Measurements from ENCODE around the gene LGALS14.
"Not testable (repeated sequence)": the region's sequence is repeated elsewhere in the genome, so short reads cannot be mapped to it uniquely, and the experiment has no call there.

The LGALS14 gene

DNA sequence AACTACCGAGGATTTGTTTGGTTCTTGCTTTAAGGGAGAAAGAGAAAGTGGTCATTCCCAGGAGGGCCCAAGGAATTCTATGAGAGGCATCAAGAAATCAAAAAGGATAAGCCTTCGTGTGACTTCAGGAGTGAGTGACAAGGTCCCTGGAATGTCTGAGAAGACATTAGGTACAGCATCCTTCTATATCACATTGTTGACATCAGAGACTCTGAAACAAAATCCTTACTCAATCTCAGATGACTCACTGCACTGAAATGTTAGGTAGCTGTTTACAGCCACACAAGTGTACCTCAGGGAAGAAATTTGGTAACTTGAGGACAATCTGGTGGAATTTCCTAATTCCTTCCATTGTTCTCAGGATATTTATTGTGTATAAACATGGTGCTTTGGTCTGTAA lies 7.9 kb upstream of the LGALS14 start:
- no peak for DNase-seq (ENCODE audit: low spot score)

DNA sequence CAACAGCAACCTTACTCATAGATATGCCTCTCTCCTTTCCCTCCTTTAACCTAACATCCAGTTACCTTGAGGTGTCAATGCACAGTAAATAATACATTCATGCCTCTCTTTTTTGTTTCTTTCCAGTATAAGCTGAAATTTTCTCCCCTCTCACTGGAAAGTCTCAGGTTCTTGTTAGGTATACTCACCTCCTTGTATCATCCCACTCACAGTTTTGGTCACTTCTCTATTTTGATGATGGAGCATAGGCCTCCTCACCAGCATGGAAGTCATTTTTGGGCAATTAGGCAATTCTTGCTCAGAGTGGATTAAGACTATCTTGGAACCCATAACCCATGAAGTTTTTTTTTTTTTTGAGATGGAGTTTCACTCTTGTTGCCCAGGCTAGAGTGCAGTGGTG lies 5.7 kb upstream of the LGALS14 start:
- DNase-seq (ENCODE audit: low spot score): no peak

DNA sequence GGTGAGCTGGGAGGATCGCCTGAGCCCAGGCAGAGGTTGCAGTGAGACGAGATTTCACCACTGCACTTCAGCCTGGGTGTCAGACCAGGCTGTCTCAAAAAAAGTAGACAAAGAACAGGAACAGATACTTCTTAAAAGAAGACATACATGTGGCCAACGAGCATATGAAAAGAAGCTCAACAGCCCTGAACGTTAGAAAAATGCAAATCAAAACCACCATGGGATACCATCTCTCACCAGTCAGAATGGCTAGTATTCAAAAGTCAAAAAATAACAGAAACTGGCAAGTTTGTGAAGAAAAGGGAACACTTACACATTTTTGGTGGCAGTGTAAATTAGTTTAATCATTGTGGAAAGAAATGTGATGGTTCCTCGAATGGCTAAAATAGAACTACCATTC lies 3.0 kb upstream of the LGALS14 start:
- no peak for DNase-seq (ENCODE audit: low spot score)

DNA sequence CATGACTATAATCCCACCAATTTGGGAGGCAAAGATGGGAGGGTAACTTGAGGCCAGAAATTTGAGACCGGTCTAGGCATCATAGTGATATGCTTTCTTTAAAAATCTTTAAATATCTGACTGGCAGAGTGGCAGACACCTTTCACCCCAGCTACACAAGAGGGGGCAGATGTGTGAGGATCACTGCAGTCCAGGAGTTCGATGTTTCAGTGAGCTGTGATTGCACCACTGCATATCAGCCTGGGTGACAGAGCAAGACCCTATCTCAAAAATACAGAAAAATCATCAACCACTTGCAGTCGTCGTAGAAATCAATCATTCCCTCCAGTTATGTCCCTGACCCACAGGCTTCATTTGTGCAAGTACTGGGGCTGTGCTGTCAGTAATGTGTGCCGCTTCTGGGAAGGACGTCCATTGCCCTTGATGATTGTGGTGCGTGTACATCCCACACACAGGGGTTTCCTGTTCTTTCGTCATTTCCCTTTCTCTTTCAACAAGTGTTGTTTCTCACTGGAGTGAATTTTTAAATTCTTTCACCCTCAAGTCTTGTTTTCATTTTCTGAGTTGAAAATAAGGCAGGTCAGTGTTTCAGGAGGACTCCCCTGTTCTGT lies 1.4 kb downstream of the LGALS14 start:
- DNase-seq (ENCODE audit: low spot score): no peak

DNA sequence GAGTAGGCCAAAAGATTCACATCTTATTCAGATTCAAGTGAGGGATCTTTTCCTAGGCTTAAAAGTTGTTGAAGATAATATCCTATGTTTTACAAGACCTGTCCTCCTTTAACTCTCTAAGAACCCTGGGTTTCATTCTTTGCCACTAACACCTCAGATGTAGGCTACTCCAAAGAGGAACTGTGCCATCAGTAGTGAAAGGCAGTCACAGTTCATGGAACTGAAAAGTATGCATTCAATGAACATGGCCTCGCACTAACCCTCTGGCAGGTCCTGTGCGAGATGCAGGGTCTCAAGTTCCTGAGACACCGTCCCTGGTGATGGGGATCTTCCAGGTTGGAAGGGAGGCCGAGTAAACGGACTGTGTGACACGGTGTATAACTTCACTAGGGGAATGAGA lies 4.3 kb downstream of the LGALS14 start:
- no peak for DNase-seq (ENCODE audit: low spot score)

DNA sequence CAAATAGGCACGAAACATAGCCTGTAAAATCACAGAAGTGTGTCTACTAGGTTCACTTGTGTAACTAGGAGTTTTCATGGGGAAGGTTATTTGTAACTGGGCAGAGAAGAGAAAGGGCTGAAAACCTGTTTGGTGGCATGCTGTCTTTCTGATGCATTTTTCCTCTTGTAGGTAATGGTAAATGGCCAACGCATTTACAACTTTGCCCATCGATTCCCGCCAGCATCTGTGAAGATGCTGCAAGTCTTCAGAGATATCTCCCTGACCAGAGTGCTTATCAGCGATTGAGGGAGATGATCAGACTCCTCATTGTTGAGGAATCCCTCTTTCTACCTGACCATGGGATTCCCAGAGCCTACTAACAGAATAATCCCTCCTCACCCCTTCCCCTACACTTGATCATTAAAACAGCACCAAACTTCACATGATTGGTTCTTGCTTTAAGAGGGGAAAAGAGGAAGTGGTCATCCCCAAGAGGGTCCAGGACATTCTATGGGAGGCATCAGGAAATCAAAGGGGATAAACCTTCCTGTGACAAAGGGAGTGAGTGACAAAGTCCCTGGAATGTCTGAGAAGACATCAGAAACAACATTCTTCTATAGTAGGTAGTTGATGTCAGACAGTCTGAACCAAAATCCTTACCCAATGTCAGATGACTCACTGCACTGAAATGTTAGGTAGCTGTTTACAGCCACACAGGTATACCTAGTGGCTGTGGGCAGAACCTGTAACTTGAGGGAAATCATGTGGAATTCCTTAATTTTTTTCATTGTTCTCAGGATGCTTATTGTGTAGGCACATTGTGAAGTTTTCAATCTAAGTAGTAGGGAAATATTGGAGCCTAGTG lies 5.0 kb downstream of the LGALS14 start:
- DNase-seq (ENCODE audit: low spot score): no peak

DNA sequence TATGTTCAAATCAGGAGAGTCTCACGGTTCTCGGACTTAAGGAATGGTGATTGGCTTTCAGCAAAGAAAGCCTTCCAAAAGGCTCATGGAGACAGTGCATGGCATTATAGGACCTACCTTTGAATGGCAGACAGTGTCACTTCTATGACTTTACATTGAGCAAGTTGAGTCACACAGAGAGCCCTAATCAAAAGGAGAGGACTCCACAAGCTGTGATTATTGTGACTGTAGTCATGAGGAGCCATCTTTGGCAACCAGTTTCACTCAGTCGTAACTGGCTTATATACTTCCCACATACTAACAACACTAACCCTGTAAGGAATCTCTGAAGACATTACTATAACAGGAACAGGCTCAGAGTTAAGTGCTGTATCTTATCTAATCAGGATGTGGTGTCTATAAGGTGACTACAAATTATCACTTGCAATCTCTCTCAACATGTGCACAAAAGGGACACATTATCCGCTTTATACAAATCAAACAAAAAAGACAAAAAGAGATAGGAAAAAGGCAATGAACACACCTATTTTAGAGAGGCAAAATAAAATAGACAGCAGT lies 6.1 kb downstream of the LGALS14 start:
- DNase-seq (ENCODE audit: low spot score): no peak

DNA sequence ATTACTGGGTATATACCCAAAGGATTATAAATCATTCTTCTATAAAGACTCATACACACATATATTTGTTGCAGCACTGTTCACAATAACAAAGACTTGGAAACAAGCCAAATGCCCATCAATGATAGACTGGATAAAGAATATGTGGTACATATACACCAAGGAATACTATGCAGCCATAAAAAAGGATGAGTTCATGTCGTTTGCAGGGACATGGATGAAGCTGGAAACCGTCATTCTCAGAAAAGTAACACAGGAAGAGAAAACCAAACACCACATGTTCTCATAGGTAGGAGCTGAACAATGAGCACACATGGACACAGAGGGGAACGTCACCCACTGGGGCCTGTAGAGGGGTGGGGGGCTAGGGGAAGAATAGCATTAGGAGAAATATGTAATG lies 15.9 kb downstream of the LGALS14 start:
- not testable (repeated sequence) for DNase-seq (ENCODE audit: low spot score)

DNA sequence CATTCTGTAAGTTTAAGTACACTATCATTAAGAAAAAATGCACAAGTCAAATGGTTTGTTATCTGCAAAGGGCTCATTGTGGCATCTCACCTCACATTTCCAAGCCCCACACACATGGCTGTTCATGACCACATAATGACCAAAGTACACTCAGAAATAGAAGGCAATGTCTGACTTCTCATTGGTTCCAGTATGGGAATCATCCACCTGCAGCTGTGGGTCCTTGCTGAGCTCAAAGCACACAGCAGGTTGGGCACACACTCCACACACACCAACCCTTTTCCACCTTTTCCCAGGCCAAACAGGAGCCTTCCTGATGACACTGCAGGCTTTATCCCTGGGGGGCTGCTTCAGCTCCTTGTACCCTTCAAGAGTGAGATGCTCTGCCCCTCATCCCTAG lies 21.7 kb downstream of the LGALS14 start:
- DNase-seq (ENCODE audit: low spot score): no peak

DNA sequence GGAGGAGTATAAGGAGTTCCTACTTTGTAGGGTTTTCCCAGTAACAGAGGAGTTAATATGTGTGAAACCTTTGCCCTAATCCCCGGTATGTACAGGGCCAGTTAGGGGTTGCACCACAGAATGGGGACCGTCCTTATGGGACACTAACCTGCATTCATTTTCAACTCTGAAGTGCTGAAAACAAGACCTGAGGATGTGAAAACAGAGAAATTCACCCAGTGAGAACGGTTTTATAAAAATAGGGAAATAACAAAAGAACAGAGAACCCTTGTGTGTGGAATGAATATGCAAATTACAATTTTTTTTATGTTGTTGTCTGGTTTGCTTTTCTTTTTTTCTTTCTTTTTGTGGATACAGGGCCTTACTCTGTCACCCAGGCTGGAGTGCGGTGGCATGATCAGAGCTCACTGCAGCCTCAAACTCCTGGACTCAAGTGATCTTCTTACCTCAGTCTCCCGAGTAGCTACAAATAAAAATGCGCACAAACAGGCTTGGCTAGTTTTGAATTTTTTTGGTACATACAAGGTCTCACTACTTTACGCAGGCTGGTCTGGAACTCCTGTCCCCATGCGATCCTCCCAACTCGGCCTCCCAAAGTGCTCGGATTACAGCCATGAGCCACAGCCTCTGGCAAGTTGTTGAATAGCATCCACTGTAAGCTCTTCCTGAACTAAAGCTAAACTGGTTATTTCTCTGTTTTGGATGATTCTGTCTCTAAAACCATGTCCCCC lies 23.0 kb downstream of the LGALS14 start:
- DNase-seq (ENCODE audit: low spot score): no peak

DNA sequence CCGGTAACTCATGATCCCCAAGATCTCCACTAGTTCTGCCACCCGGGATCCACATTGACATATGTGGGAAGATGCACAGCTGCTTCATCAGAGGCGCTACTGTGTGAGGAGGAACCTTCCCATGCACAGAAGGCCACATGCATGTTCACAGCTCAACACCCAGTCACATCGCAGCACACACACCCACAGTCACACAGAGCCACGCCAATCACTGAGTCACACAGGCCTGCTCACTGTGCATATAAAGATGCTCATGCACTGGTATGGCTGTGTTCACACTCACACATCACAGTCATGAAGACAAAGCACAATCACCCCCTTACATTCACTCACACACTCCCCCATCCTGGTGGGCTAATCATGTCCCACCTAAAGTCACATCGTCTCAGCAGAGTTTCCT lies 23.8 kb downstream of the LGALS14 start:
- no peak for DNase-seq (ENCODE audit: low spot score)

DNA sequence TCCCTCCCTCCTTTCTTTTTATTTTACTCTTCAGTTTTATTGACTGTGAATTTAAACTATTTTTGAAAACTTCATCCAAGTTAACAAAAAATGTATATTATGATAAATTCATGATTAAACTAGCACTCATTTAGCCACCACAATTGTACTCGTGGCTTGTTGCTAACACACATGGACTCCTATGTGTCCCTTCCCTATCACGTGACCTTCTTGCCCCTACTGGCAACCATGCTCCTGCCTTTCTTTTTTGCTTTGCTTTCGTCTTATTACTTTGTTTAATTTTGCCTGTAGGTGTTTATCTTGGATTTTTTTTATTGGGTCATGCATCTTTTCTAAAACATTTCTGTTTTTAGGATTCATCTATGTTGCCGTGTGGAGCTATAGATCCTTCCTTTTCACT lies 25.3 kb downstream of the LGALS14 start:
- DNase-seq (ENCODE audit: low spot score): no peak

DNA sequence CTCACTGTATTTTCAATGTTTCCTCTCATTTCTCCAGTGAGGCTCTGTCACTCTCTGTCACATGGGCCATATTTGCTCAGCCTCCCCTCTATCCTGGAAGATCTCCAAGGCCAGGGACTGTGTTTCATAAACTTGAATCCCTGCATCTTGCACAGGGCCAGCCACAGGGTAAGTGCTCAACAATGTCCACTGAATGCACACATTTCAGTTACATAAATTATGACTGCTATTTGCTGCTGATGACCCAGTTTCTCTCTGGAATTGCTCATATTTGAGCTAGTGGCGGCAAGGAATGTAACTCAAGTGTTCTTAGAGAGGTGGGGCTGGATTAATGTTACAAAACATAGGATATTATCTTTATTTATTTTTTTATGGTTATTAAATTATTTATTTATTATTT lies 27.4 kb downstream of the LGALS14 start:
- DNase-seq (ENCODE audit: low spot score): no peak

DNA sequence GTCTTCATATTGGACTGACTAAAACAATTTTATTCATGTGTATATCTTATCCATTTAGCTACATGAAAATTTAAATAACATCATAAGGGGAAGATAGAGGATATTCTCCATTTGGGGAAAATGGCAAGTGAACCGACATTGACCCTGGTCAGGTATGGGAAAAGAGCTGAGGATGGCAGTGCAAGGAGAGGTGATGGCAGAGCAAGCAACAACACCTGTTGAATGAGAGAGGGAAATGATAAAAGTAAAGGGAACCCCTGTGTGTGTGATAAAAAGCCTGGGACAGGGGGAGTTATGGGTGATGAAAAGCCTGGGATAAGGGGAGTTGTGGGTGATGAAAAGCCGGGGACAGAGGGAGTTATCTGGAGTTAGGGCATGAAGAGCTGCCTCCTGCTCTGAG lies 29.6 kb downstream of the LGALS14 start:
- DNase-seq (ENCODE audit: low spot score): no peak

DNA sequence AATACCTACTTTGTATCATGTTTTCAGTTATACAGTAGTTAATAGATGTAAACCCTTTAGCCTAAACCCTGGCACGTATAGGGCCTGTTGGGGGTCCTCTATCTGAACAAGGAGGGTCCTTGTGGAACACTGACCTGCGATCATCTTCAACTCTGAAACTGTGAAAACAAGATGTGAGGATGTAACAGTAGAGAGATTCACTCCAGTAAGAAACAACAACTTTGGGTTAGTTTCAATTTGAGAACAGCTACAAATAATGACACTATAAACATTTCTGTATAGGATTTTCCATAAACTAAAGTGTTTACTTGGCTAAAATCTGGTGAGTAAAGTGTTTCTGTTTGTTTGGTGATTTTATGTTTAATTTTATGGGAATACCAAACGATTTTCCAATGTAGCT lies 31.4 kb downstream of the LGALS14 start:
- DNase-seq (ENCODE audit: low spot score): no peak

DNA sequence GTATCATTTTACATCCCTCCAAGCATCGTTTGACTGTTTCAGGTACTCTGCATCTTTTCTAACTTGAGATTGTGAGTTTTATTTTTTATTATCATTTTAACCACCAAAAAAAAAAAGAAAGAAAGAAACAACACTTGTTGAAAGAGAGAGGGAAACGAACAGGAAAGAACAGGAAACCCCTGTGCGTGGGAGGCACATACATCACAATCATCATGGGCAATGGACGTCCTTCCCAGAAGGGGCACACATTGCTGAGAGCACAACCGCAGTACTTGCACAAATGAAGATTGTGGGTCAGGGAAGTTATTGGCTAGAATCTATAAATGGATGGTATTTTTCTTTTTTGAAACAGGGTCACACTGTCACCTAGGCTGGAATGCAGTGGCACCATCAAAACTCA lies 31.8 kb downstream of the LGALS14 start:
- DNase-seq (ENCODE audit: low spot score): no peak

DNA sequence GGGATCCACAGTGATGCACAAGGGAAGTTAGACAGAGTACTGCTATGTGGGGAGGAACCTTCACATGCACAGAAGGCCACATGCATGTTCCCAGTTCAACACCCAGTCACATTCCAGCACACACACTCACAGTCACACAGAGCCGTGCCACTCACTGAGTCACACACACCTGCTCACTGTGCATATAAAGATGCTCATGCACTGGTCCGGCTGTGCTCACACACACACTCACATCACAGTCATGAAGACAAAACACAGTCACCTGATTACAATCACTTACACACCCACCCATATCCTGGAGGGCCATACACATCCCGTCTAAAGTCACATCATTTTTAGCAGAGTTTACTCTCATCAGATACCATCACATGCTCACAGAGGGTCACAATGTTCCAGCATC lies 33.1 kb downstream of the LGALS14 start:
- DNase-seq (ENCODE audit: low spot score): no peak

DNA sequence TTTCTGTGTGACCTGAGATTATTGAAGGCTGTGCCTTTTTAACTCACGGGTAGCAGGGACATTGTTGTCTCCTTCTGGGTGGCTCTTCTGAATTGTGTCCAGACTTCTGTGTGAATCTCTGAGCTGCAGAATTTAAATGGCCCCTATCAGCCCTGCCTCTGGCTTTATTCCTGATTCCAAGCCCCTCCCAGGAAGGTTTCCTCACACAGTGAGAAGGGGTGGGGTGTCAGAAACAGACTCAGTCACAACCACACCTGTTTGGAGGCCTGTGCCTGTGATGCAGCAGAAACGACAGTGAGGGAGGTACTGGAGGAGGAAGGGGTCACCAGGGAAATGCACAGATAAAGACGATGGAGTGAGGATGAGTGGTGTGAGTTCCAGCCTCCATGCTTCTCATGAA lies 33.6 kb downstream of the LGALS14 start, which contains the start of gene CLC:
CLC (minus strand) TSS at position 139 of the 400 bp plus-strand sequence; CDS start at position 62, 77 bp downstream.
- DNase-seq (ENCODE audit: low spot score): no peak

DNA sequence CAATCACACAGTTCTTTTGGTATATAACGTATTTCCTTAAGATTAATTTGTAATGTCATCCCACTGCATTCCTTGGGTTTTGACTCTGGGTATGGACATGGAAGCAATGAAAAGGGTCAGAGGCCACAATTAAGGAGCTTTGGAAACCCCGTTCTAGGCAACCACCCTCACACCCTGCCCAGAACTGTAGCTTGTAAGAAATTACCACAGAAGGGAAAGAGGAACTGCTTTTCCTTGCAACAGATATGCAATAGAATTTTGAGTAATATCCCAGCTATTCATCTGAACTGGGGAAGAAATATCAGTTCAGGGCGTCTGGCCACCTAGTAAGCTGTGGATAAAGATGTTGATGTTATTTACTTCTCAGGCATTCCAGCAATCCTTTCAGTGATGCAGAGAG lies 34.5 kb downstream of the LGALS14 start:
- no peak for DNase-seq (ENCODE audit: low spot score)

DNA sequence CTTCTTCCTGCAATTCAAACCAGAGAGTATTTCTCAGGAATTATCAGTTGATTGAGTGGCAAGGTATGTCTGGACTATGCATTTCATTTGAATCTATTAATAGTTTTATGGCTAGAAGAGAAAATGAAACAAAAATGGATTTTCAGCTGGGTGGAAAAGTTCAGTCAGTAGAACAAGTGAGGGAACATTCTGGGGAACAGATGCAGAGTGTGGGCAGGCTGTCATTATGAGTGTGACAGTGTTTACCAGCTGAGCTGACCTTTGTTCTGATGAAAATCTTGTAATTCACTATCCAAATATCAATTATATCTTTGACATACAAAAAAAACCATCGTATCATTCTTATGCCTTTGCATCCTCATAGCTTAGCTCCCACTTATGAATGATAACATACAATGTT lies 36.1 kb downstream of the LGALS14 start:
- DNase-seq (ENCODE audit: low spot score): no peak

DNA sequence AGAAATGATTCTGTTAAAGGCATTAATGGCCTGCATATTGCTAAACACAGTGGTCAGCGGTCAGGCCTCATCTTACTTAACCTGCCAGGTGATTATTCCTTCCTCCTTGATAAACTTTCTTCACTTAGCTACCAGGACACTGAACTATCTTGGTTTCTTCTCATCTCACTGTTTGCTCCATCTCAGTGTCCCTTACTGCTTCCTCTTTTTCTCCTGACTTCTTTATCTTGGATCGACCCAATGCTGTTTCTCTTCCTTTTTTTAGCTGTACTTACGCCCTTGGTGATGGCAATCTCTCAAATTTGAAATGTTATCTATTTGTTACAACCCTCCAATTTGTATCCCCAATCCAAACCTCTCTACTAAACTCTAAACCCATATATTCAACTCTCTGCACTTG lies 41.4 kb downstream of the LGALS14 start:
- DNase-seq (ENCODE audit: low spot score): no peak

DNA sequence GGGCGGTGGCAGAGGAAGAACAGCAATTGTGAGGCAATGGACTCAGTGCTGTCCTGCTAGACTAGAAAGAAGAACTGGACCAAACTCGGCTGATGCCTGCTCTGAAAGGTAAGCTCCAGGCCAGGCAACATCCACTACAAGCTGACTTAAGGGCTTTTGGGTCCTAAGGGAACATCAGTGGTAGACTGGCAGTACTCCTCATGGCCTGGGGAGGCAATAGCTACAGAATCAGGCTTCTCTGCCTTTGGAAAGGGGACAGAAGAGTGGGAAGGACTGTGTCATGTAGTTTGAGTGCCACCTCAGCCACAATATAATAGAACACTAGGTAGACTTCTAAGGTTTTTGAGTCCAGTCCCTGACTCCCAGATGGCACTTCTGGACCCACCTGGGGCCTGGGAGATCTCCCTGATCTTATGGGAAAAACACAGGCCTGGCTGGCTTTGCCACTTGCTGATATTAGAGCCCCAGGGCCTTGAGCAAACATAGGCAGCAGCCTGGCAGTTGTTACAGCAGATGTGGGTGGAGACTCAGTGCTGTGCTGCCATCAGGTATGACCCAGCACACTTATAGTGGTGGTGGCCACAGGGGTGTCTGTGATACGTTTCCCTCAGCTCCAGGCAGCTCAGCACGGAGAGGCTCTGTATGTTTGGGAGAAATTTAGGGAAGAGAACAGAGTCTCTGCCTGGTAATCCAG lies 42.7 kb downstream of the LGALS14 start:
- no peak for DNase-seq (ENCODE audit: low spot score)

Measured in D341Med (cell line).